CD4-positive, alpha-beta T cell (primary cell): ENCODE data around the gene MTUS2. TPM values are rescaled to one million over a fixed set of nuclear protein-coding genes. Genes with fewer than 3 reads are reported as not detected.

Experiments used
- ATAC-seq: fragments of 200-7000 bp; cut with Tn5 transposase; one replicate; pipeline ENCODE4 v1.10.0; 2022; ENCODE audit warnings: mild to moderate bottlenecking; ENCODE audit not compliant: poor library complexity
- CTCF ChIA-PET: fragments of 350-600 bp; sonication (Branson Sonifier 250); formaldehyde crosslinking; loops from one replicate; lab custom pipeline; 2021; ENCODE audit warnings: antibody characterized with exemption, inconsistent platforms; lab: Charles Lee
- POLR2A ChIA-PET: fragments of 350-600 bp; sonication (Branson Sonifier 250); formaldehyde crosslinking; loops from one replicate; lab custom pipeline; 2021; ENCODE audit warnings: antibody characterized with exemption, inconsistent platforms; lab: Charles Lee
- DNase-seq, 14 experiments: peaks; one replicate each; pipeline ENCODE4 v3.0.0-alpha.2; 2013 to 2020; ENCODE audit warnings: mixed read lengths in 2 of 14
- H3K27ac ChIP-seq, 2 donors: one replicate each; pipeline versions ENCODE4 v1.5.1 to v1.7.0; 2013; ENCODE audit warnings: low read length in 2 of 2, low read depth in 1 of 2, mild to moderate bottlenecking in 1 of 2
- H3K27me3 ChIP-seq, 2 experiments: 1 replicate in 1 of 2; 2 replicates in 1 of 2; pipeline versions ENCODE4 v1.6.1 to v1.7.0; 2013; ENCODE audit warnings: low read length in 2 of 2, control low read depth in 1 of 2, mild to moderate bottlenecking in 1 of 2, moderate library complexity in 1 of 2; ENCODE audit not compliant: insufficient read depth in 2 of 2, control insufficient read depth in 1 of 2
- H3K36me3 ChIP-seq: one replicate; pipeline ENCODE4 v1.6.1; 2013; ENCODE audit warnings: low read length, control low read depth; ENCODE audit not compliant: insufficient read depth
- H3K4me1 ChIP-seq: one replicate; pipeline ENCODE4 v1.6.1; 2013; ENCODE audit warnings: low read length, control low read depth; ENCODE audit not compliant: insufficient read depth
- H3K4me3 ChIP-seq: one replicate; pipeline ENCODE4 v1.5.1; 2013; ENCODE audit warnings: mild to moderate bottlenecking, low read length, moderate library complexity
- H3K9me3 ChIP-seq, 2 experiments: 1 replicate in 1 of 2; 2 replicates in 1 of 2; pipeline versions ENCODE4 v1.6.1 to v1.7.0; 2013; ENCODE audit warnings: low read length in 2 of 2, mild to moderate bottlenecking in 2 of 2, control low read depth in 1 of 2, moderate library complexity in 1 of 2; ENCODE audit not compliant: control insufficient read depth in 1 of 2, insufficient read depth in 1 of 2
- H3K27ac Mint-ChIP-seq: one replicate; pipeline ENCODE4 v1.8.0; 2020; ENCODE audit warnings: mixed read lengths
- H3K27me3 Mint-ChIP-seq: one replicate; pipeline ENCODE4 v1.8.0; 2021; ENCODE audit warnings: mixed read lengths
- H3K36me3 Mint-ChIP-seq: one replicate; pipeline ENCODE4 v1.8.0; 2021; ENCODE audit warnings: low read depth, mixed read lengths
- H3K4me1 Mint-ChIP-seq: one replicate; pipeline ENCODE4 v1.8.0; 2021; ENCODE audit warnings: low read depth, mixed read lengths
- H3K4me3 Mint-ChIP-seq: one replicate; pipeline ENCODE4 v1.8.0; 2020; ENCODE audit warnings: mild to moderate bottlenecking, mixed read lengths
- H3K9me3 Mint-ChIP-seq: one replicate; pipeline ENCODE4 v1.8.0; 2020; ENCODE audit warnings: mixed read lengths
- intact Hi-C, 2 experiments: fragments of 100-400 bp; cut with DNase I in 1 of 2; cut with micrococcal nuclease in 1 of 2; formaldehyde crosslinking; loops; one replicate each; pipeline versions ENCODE4 v1.15.1 to v1.9.0; 2023 to 2025; cut with DNase I, micrococcal nuclease
- total RNA-seq, 174 experiments: library from RNA in 2 of 174; stranded (reverse) in 2 of 174; gene quantifications; one replicate each; pipeline ENCODE4 v1.2.3 and lab custom pipeline; 2021 to 2026
- TF ChIP-seq, protein P1 (sequence below): fragments of 200-600 bp; IDR thresholded peaks from one replicate; pipeline ENCODE4 v1.8.0; 2022; ENCODE audit warnings: antibody characterized with exemption, mild to moderate bottlenecking

The MTUS2 gene
- total RNA-seq, 2 experiments from 2014 or later: 0.38 to 0.81 TPM

DNA sequence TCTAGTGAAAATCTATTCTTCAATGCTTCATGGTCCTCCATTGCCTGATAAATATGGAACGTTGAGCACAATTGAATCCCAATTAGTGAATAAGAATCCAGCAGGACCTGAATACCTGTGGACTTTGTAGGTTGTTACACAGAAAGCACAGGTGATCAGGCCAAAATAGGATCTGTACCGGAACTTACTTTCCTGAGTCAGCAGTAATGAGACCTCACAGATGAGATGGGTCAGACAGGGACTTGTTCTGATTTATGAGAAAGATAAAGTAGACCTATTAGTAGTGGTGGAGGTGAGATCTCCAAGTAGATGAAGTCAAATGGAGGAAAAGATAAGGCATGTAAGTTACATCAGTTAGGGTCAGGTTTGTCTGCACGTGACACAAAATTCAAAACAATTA lies 351.1 kb downstream of the MTUS2 start:
- H3K4me1 ChIP-seq: no peaks in the 10 kb centered on the region
- no peaks in the 10 kb centered on the region for H3K4me1 Mint-ChIP-seq
- intact Hi-C loops: no loop called here
- ATAC-seq (no peak), DNase-seq (no peak)
- no peak overlapping the region for H3K27ac Mint-ChIP-seq
- no peaks in the 10 kb centered on the region for H3K9me3 Mint-ChIP-seq
- no peak overlapping the region for H3K4me3 Mint-ChIP-seq
- no peak overlapping the region for H3K27ac ChIP-seq
- ChIA-PET POLR2A (no interaction called here), CTCF (no interaction called here)
- peaks cover 0 to 1% of the 10 kb centered on the region in 2 experiments for H3K9me3 ChIP-seq
- no peak overlapping the region for H3K4me3 ChIP-seq
- H3K27me3 ChIP-seq: no peaks in the 10 kb centered on the region
- no peaks in the 10 kb centered on the region for H3K36me3 Mint-ChIP-seq
- TF ChIP-seq, protein P1, sequence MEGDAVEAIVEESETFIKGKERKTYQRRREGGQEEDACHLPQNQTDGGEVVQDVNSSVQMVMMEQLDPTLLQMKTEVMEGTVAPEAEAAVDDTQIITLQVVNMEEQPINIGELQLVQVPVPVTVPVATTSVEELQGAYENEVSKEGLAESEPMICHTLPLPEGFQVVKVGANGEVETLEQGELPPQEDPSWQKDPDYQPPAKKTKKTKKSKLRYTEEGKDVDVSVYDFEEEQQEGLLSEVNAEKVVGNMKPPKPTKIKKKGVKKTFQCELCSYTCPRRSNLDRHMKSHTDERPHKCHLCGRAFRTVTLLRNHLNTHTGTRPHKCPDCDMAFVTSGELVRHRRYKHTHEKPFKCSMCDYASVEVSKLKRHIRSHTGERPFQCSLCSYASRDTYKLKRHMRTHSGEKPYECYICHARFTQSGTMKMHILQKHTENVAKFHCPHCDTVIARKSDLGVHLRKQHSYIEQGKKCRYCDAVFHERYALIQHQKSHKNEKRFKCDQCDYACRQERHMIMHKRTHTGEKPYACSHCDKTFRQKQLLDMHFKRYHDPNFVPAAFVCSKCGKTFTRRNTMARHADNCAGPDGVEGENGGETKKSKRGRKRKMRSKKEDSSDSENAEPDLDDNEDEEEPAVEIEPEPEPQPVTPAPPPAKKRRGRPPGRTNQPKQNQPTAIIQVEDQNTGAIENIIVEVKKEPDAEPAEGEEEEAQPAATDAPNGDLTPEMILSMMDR: no peak
- H3K27me3 Mint-ChIP-seq: no peaks in the 10 kb centered on the region
- H3K36me3 ChIP-seq: no peaks in the 10 kb centered on the region

DNA sequence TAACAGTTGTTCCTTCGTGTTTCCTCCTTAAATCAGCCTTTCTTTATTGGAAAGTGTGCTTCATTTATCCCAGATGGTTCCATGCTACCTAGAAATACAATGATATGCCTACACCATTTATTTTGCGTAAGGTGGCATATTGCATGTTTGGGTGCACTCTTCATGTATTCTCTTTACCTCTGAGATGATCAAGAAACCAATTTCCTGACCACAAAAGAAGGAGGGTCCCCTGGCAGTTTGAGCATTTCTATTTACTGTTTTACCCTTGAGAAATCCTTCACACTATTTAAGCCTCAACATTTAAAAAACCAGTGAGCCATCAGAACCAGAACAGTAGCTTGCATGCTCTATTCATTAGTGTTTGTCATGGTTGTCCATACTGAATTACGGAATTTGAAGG lies 354.0 kb downstream of the MTUS2 start:
- no peak for DNase-seq
- CTCF ChIA-PET: no interaction called here
- POLR2A ChIA-PET: no interaction called here
- H3K4me3 Mint-ChIP-seq: no peak overlapping the region
- H3K36me3 Mint-ChIP-seq: no peaks in the 10 kb centered on the region
- no peaks in the 10 kb centered on the region for H3K36me3 ChIP-seq
- H3K4me3 ChIP-seq: no peak overlapping the region
- H3K9me3 ChIP-seq: peaks cover 0 to 6% of the 10 kb centered on the region in 2 experiments
- no peak overlapping the region for H3K27ac ChIP-seq
- no peaks in the 10 kb centered on the region for H3K4me1 Mint-ChIP-seq
- no peaks in the 10 kb centered on the region for H3K9me3 Mint-ChIP-seq
- intact Hi-C loops: no loop called here
- H3K27me3 ChIP-seq: no peaks in the 10 kb centered on the region
- ATAC-seq: no peak
- H3K27ac Mint-ChIP-seq: no peak overlapping the region
- TF ChIP-seq, protein P1: no peak
- no peaks in the 10 kb centered on the region for H3K4me1 ChIP-seq
- H3K27me3 Mint-ChIP-seq: no peaks in the 10 kb centered on the region

DNA sequence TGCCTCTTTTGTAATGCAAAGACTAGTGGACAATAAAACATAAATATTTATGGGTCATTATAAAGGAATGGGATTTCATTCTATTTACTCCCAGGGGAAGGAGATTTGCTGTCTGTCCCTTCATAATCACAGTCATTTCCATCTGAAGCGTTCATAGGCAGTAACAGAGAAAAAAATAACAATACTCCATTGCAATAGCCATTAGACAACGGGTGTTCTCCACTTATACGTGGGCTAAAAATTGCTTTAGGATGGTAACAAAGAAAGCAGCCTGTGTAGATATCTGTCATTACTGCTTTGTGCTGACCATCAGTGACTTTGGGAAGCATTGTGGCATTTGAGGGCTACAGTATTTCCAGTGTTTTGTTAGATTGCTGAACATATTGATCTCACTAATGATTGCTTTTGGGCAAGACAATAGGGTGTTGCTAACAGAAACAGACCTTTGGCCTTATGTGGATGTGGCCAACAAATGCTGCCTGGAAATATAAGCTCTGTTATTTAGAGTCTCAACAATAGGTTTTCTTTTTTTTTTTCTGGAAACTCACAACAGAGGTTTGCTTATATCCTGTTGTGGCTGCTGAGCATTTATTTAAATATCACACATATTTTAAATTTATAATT lies 355.2 kb downstream of the MTUS2 start:
- no peak for DNase-seq
- Mint-ChIP-seq H3K4me3 (no peak overlapping the region), H3K27me3 (peaks cover 5% of the 10 kb centered on the region), H3K36me3 (no peaks in the 10 kb centered on the region), H3K9me3 (no peaks in the 10 kb centered on the region), H3K4me1 (no peaks in the 10 kb centered on the region), H3K27ac (no peak overlapping the region)
- TF ChIP-seq, protein P1: no peak
- Histone ChIP-seq H3K27me3 (no peaks in the 10 kb centered on the region), H3K27ac (no peak overlapping the region), H3K4me3 (no peak overlapping the region), H3K9me3 (peaks cover 0 to 6% of the 10 kb centered on the region in 2 experiments), H3K4me1 (no peaks in the 10 kb centered on the region), H3K36me3 (no peaks in the 10 kb centered on the region)
- no peak for ATAC-seq
- intact Hi-C loops: no loop called here
- ChIA-PET POLR2A (no interaction called here), CTCF (interaction anchor here (0.6 kb wide), 1 partner anchor 1090 kb away, joined by 4 read pairs; no protein-coding TSS in a partner anchor)
